SU-DHL-6 (cell line): Measurements from ENCODE around the gene C1orf74.

Experiments used
- CTCF ChIP-seq: fragments of 200-600 bp; sonication (generic); IDR thresholded peaks from one replicate; pipeline ENCODE4 v1.5.1; 2017; ENCODE audit warnings: antibody characterized with exemption, mild to moderate bottlenecking, low read length, moderate library complexity; ENCODE audit not compliant: insufficient read depth, poor library complexity, severe bottlenecking
- EZH2phosphoT487 ChIP-seq: fragments of 200-600 bp; sonication (generic), shearing (Covaris generic); conservative IDR thresholded peaks from 2 replicates; pipeline ENCODE4 v1.6.1; 2018; ENCODE audit warnings: mild to moderate bottlenecking, antibody characterized with exemption, low read length, moderate library complexity, mixed read lengths

- TF ChIP-seq CTCF = no peak
- no peak for TF ChIP-seq EZH2phosphoT487
Observed at GRCh38 chr1:209755256-209755655, 29.1 kb downstream of the C1orf74 start.
